Upper lobe of right lung (tissue), 1 donor: ENCODE data around the gene DYNC1LI1. TPM values are rescaled to one million over a fixed set of nuclear protein-coding genes. Genes with fewer than 3 reads are reported as not detected.
"Not testable (repeated sequence)": the region's sequence is repeated elsewhere in the genome, so short reads cannot be mapped to it uniquely, and the experiment has no call there.

ENCODE experiments used
- ATAC-seq: fragments of 200-7000 bp; cut with Tn5 transposase; one replicate; pipeline ENCODE4 v1.9.1; 2020; ENCODE audit warnings: mild to moderate bottlenecking, moderate library complexity
- DNase-seq: peaks from one replicate; pipeline ENCODE4 v3.0.0-alpha.2; 2020
- H3K27ac ChIP-seq: fragments of 200-600 bp; one replicate; pipeline ENCODE4 v1.8.0; 2022
- H3K27me3 ChIP-seq: fragments of 200-600 bp; one replicate; pipeline ENCODE4 v1.8.0; 2022; ENCODE audit warnings: mild to moderate bottlenecking
- H3K36me3 ChIP-seq: fragments of 200-600 bp; one replicate; pipeline ENCODE4 v1.8.0; 2022
- H3K4me1 ChIP-seq: fragments of 200-600 bp; one replicate; pipeline ENCODE4 v1.8.0; 2022
- H3K4me3 ChIP-seq: fragments of 200-600 bp; one replicate; pipeline ENCODE4 v1.8.0; 2022; ENCODE audit warnings: mild to moderate bottlenecking
- H3K9me3 ChIP-seq: fragments of 200-600 bp; one replicate; pipeline ENCODE4 v1.8.0; 2022
- CTCF ChIP-seq: fragments of 200-600 bp; IDR thresholded peaks from one replicate; pipeline ENCODE4 v1.8.0; 2022; ENCODE audit warnings: antibody characterized with exemption
- intact Hi-C: fragments of 100-400 bp; cut with DNase I; formaldehyde crosslinking; loops from one replicate; pipeline ENCODE4 v1.11.0; 2022
- total RNA-seq: library from RNA; stranded (reverse); fragmentation: NEBNext Ultra II Directional; extraction: Animal tissue kit (Norgen Biotek cat#: 25700); gene quantifications from one replicate; pipeline ENCODE4 v1.2.1, GENCODE V29; 2021
- donor health status: DM: no; HTN: yes; CAD: no; lungs with severe emphysema.

Gene DYNC1LI1
- total RNA-seq, 1 donor from 2014 or later = 37.8 TPM

DNA sequence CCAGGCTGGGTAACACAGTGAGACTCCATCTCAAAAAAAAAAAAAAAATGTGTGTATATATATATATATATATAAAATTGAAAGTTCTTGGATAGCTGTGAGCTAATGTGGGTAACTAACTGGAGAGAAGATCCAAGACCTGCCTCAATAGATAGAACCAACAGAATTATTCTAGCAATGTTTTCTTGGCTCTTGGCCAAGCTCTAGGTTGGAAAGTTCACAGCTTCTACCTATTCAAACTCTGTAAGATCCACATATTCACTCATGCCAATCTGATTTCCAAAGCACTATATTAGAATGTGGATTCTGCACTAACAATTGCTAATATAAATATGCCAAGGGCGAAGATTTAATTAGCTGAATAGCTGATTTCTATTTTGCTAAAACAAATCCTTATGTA, 38.2 kb downstream of the DYNC1LI1 start:
- no peaks in the 10 kb centered on the region for H3K9me3 ChIP-seq
- H3K4me3 ChIP-seq = no peak overlapping the region
- no peak for TF ChIP-seq CTCF
- H3K4me1 ChIP-seq = no peaks in the 10 kb centered on the region
- no peak for ATAC-seq
- H3K36me3 ChIP-seq = peaks cover 73% of the 10 kb centered on the region
- no peak overlapping the region for H3K27ac ChIP-seq
- intact Hi-C loops = no loop called here
- no peaks in the 10 kb centered on the region for H3K27me3 ChIP-seq
- no peak for DNase-seq

DNA sequence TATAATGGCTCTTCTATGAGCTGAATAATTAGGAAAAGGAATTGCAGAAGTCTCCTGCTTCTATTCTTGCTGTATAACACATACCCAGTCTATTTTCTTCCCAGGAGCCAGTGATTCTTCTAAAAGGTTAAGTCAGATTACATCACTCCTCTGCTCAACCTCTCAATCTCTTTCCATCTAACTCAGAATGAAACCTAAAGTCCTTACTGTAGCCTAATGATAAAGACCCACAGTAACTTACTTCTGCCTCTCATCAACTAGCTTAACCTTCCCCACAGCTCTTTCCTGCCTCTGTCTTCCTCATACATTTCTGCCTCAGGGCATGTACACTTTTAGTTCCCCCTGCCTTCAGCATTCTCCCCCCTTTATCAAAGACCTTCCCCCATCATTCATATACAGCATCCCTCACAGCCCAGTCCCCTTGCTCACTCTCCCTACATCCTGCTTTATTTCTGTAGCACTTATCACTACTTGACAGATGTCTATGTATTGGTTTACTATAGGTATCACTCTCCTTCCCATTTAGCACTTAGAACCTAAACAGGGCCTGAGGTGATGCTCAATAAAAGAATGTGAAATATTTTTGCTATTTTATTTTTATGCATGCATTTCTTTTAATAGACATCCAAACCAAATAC, 39.5 kb downstream of the DYNC1LI1 start:
- H3K27me3 ChIP-seq = no peaks in the 10 kb centered on the region
- peaks cover 77% of the 10 kb centered on the region for H3K36me3 ChIP-seq
- ATAC-seq = no peak
- H3K4me3 ChIP-seq = no peak overlapping the region
- TF ChIP-seq CTCF = no peak
- H3K9me3 ChIP-seq = no peaks in the 10 kb centered on the region
- intact Hi-C loops = no loop called here
- no peak for DNase-seq
- no peak overlapping the region for H3K27ac ChIP-seq
- no peaks in the 10 kb centered on the region for H3K4me1 ChIP-seq

- Histone ChIP-seq H3K9me3 (no peaks in the 10 kb centered on the region), H3K4me1 (no peaks in the 10 kb centered on the region), H3K36me3 (peaks cover 61% of the 10 kb centered on the region), H3K27ac (no peak overlapping the region), H3K4me3 (no peak overlapping the region), H3K27me3 (no peaks in the 10 kb centered on the region)
- ATAC-seq = no peak
- TF ChIP-seq CTCF = no peak
- no peak for DNase-seq
- intact Hi-C loops = no loop called here
Measured at GRCh38 chr3:32525720-32526119, 44.9 kb downstream of the DYNC1LI1 start.

DNA sequence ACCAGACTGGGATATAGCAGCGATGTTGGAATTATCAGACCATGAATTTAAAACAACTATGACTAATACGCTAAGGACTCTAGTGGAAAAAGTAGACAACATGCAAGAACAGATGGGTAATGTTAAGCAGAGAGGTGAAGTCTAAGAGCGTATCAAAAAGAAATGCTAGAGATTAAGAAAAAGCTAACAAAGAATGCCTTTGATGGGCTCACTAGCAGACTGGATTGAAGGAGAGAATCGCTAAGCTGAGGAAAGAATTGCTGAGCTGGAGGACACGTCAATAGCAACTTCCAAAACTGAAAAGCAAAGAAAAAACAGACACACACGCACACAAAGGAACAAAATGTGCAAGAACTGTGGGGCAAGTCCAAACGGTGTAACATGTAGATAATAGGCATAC, 48.0 kb downstream of the DYNC1LI1 start:
- intact Hi-C loops = no loop called here
- ATAC-seq (no peak), DNase-seq (no peak)

DNA sequence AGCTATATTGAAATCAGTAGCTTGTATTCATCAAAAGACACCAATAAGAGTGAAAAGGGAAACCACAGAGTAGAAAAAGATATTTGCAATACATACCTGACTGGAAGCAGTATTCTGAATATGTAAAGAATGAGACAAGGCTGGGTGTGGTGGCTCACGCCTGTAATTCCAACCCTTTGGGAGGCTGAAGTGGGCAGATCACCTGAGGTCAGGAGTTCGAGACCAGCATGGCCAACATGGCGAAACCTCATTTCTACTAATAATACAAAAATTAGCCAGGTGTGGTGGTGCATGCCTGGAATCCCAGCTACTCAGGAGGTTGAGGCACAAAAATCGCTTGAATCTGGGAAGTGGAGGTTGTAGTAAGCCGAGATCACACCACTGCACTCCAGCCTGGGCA, 51.7 kb downstream of the DYNC1LI1 start:
- H3K36me3 ChIP-seq, H3K4me1 ChIP-seq, H3K4me3 ChIP-seq, H3K27me3 ChIP-seq, DNase-seq, H3K9me3 ChIP-seq, ATAC-seq, H3K27ac ChIP-seq: not testable (repeated sequence)
- intact Hi-C loops = loop anchor here (5.0 kb wide), 1 partner anchor 143 kb away; no protein-coding TSS in a partner anchor

More for the DNA sequence above, 48.0 kb downstream of the DYNC1LI1 start:
- H3K4me1 ChIP-seq = no peaks in the 10 kb centered on the region
- no peak for TF ChIP-seq CTCF
- peaks cover 32% of the 10 kb centered on the region for H3K36me3 ChIP-seq
- H3K9me3 ChIP-seq = no peaks in the 10 kb centered on the region
- H3K4me3 ChIP-seq = no peak overlapping the region
- no peaks in the 10 kb centered on the region for H3K27me3 ChIP-seq
- no peak overlapping the region for H3K27ac ChIP-seq

DNA sequence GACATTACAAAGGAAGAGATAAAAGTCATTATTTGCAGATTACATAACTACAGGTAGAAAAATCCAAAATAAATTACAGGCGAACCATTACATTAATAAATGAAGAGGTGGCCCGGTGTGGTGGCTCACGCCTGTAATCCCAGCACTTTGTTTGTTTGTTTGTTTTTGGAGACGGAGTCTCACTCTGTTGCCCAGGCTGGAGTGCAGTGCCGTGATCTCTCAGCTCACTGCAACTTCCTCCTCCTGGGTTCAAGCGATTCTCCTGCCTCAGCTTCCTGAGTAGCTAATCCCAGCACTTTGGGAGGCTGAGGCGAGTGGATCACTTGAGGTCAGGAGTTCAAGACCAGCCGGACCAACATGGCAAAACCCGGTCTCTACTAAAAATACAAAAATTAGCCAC, 53.9 kb downstream of the DYNC1LI1 start:
- ATAC-seq, H3K4me1 ChIP-seq, H3K4me3 ChIP-seq, H3K36me3 ChIP-seq, DNase-seq, H3K27ac ChIP-seq, H3K9me3 ChIP-seq, H3K27me3 ChIP-seq: not testable (repeated sequence)
- intact Hi-C loops = loop anchor here (5.0 kb wide), 1 partner anchor 146 kb away; no protein-coding TSS in a partner anchor

- no peak for ATAC-seq
- DNase-seq = no peak
- TF ChIP-seq CTCF = no peak
Measured at GRCh38 chr3:32511005-32511404, 59.7 kb downstream of the DYNC1LI1 start.

More at GRCh38 chr3:32511005-32511404, 59.7 kb downstream of the DYNC1LI1 start:
- Histone ChIP-seq H3K27me3 (no peaks in the 10 kb centered on the region), H3K9me3 (no peaks in the 10 kb centered on the region), H3K27ac (no peak overlapping the region), H3K4me3 (no peak overlapping the region), H3K4me1 (no peaks in the 10 kb centered on the region), H3K36me3 (no peaks in the 10 kb centered on the region)
- intact Hi-C loops = no loop called here
